SH-SY5Y (cell line): ENCODE measurements around the gene LRIT3.

Experiments
- GATA2 ChIP-seq: IDR thresholded peaks from 2 replicates; pipeline ENCODE4 v1.6.1; 2011; ENCODE audit warnings: mild to moderate bottlenecking, low read depth, low read length
- GATA3 ChIP-seq: IDR thresholded peaks from 2 replicates; pipeline ENCODE4 v1.6.1; 2011; ENCODE audit warnings: low read depth, mild to moderate bottlenecking, low read length, moderate library complexity

GRCh38 chr4:109872065-109872464 lies 24.2 kb downstream of the LRIT3 start:
- TF ChIP-seq GATA2 (no peak), GATA3 (no peak)
